ENCODE data around the gene KRT37. TPM values are rescaled to one million over a fixed set of nuclear protein-coding genes. Genes with fewer than 3 reads are reported as not detected.

KRT37 gene
- polyA plus RNA-seq, 4 donors, result not detected

GRCh38 chr17:41444186-41444585 is 19.8 kb upstream of the KRT37 start:
- peaks cover 0 to 2% of the 10 kb centered on the region in 2 donors for H3K9me3 ChIP-seq (ENCODE audit: control insufficient read depth in 2 of 2, insufficient read depth in 1 of 2, low read depth in 1 of 2, low read length in 1 of 2)
- H3K27ac ChIP-seq (ENCODE audit: low read depth in 1 of 3, low read length in 2 of 3), result no peak overlapping the region
- H3K4me3 ChIP-seq (ENCODE audit: low read depth in 1 of 3, low read length in 3 of 3), result no peak overlapping the region
- H3K36me3 ChIP-seq (ENCODE audit: control insufficient read depth in 3 of 3, insufficient read depth in 2 of 3, low read depth in 1 of 3, low read length in 3 of 3), result no peaks in the 10 kb centered on the region
- peaks cover 0 to 9% (median 0%) of the 10 kb centered on the region in 3 donors for H3K27me3 ChIP-seq (ENCODE audit: control insufficient read depth in 3 of 3, insufficient read depth in 3 of 3, low read length in 3 of 3)
- no peaks in the 10 kb centered on the region for H3K4me1 ChIP-seq (ENCODE audit: control insufficient read depth in 3 of 3, insufficient read depth in 2 of 3, low read depth in 1 of 3, low read length in 2 of 3)
- FAIRE-seq, result no peak
- no peak for DNase-seq
- 31 to 48% (median 47%) methylated on average over 1 of the region's 1 CpG for WGBS, 3 donors

GRCh38 chr17:41442739-41443138 is 18.4 kb upstream of the KRT37 start:
- Histone ChIP-seq H3K27ac (ENCODE audit: low read depth in 1 of 3, low read length in 2 of 3) (no peak overlapping the region), H3K36me3 (ENCODE audit: control insufficient read depth in 3 of 3, insufficient read depth in 2 of 3, low read depth in 1 of 3, low read length in 3 of 3) (no peaks in the 10 kb centered on the region), H3K4me3 (ENCODE audit: low read depth in 1 of 3, low read length in 3 of 3) (no peak overlapping the region), H3K9me3 (ENCODE audit: control insufficient read depth in 2 of 2, insufficient read depth in 1 of 2, low read depth in 1 of 2, low read length in 1 of 2) (peaks cover 0 to 2% of the 10 kb centered on the region in 2 donors), H3K27me3 (ENCODE audit: control insufficient read depth in 3 of 3, insufficient read depth in 3 of 3, low read length in 3 of 3) (peaks cover 0 to 9% (median 0%) of the 10 kb centered on the region in 3 donors), H3K4me1 (ENCODE audit: control insufficient read depth in 3 of 3, insufficient read depth in 2 of 3, low read depth in 1 of 3, low read length in 2 of 3) (no peaks in the 10 kb centered on the region)
- no peak for FAIRE-seq
- DNase-seq, result no peak
- 82 to 84% (median 84%) methylated on average over 4 of the region's 4 CpGs for WGBS, 3 donors

GRCh38 chr17:41440531-41441033 is 16.2 kb upstream of the KRT37 start, which contains the start of gene KRT38:
Gene KRT38, minus strand, starts transcription at chr17:41440983. Its CDS starts 62 bp downstream, at chr17:41440921.
- Histone ChIP-seq H3K4me1 (ENCODE audit: control insufficient read depth in 3 of 3, insufficient read depth in 2 of 3, low read depth in 1 of 3, low read length in 2 of 3) (no peaks in the 10 kb centered on the region), H3K9me3 (ENCODE audit: control insufficient read depth in 2 of 2, insufficient read depth in 1 of 2, low read depth in 1 of 2, low read length in 1 of 2) (peaks cover 0 to 2% of the 10 kb centered on the region in 2 donors), H3K36me3 (ENCODE audit: control insufficient read depth in 3 of 3, insufficient read depth in 2 of 3, low read depth in 1 of 3, low read length in 3 of 3) (no peaks in the 10 kb centered on the region), H3K27me3 (ENCODE audit: control insufficient read depth in 3 of 3, insufficient read depth in 3 of 3, low read length in 3 of 3) (peaks cover 0 to 9% (median 0%) of the 10 kb centered on the region in 3 donors), H3K27ac (ENCODE audit: low read depth in 1 of 3, low read length in 2 of 3) (no peak within 1 kb of the TSS), H3K4me3 (ENCODE audit: low read depth in 1 of 3, low read length in 3 of 3) (no peak within 1 kb of the TSS)
- DNase-seq, result no peak
- no peak for FAIRE-seq
- 88 to 95% (median 93%) methylated on average over 10 of the region's 10 CpGs for WGBS, 3 donors

DNA sequence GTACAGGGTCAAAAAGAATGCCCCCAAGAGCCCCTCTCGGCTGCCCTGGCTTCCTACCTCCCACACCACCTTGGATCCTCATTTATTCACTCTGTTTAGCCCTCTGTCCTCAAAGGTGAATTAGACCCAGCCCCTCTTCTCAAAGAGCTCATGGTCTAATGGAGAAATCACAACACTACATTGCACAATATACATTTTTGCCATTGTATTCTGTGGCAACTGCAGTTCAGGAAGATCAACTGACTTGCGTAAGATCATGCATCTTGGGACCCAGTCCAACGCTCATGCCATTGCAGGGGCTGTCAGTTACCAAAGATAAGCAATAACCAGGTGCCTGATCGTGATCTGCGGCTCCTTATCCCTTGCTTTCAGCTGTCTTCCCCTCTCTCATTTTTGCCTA is 15.0 kb upstream of the KRT37 start:
- 60 to 66% (median 64%) methylated on average over 5 of the region's 5 CpGs for WGBS, 3 donors
- no peak overlapping the region for H3K4me3 ChIP-seq (ENCODE audit: low read depth in 1 of 3, low read length in 3 of 3)
- H3K9me3 ChIP-seq (ENCODE audit: control insufficient read depth in 2 of 2, insufficient read depth in 1 of 2, low read depth in 1 of 2, low read length in 1 of 2), result no peaks in the 10 kb centered on the region
- no peak for FAIRE-seq
- no peak overlapping the region for H3K27ac ChIP-seq (ENCODE audit: low read depth in 1 of 3, low read length in 2 of 3)
- DNase-seq, result no peak
- H3K4me1 ChIP-seq (ENCODE audit: control insufficient read depth in 3 of 3, insufficient read depth in 2 of 3, low read depth in 1 of 3, low read length in 2 of 3), result no peaks in the 10 kb centered on the region
- H3K27me3 ChIP-seq (ENCODE audit: control insufficient read depth in 3 of 3, insufficient read depth in 3 of 3, low read length in 3 of 3), result peaks cover 0 to 12% (median 0%) of the 10 kb centered on the region in 3 donors
- no peaks in the 10 kb centered on the region for H3K36me3 ChIP-seq (ENCODE audit: control insufficient read depth in 3 of 3, insufficient read depth in 2 of 3, low read depth in 1 of 3, low read length in 3 of 3)

- no peak for DNase-seq
- peaks cover 0 to 10% (median 0%) of the 10 kb centered on the region in 3 donors for H3K27me3 ChIP-seq (ENCODE audit: control insufficient read depth in 3 of 3, insufficient read depth in 3 of 3, low read length in 3 of 3)
- H3K27ac ChIP-seq (ENCODE audit: low read depth in 1 of 3, low read length in 2 of 3), result no peak overlapping the region
- H3K36me3 ChIP-seq (ENCODE audit: control insufficient read depth in 3 of 3, insufficient read depth in 2 of 3, low read depth in 1 of 3, low read length in 3 of 3), result no peaks in the 10 kb centered on the region
- H3K9me3 ChIP-seq (ENCODE audit: control insufficient read depth in 2 of 2, insufficient read depth in 1 of 2, low read depth in 1 of 2, low read length in 1 of 2), result no peaks in the 10 kb centered on the region
- WGBS, 3 donors, result 81 to 91% (median 86%) methylated on average over 9 of the region's 9 CpGs
- FAIRE-seq, result no peak
- no peaks in the 10 kb centered on the region for H3K4me1 ChIP-seq (ENCODE audit: control insufficient read depth in 3 of 3, insufficient read depth in 2 of 3, low read depth in 1 of 3, low read length in 2 of 3)
- H3K4me3 ChIP-seq (ENCODE audit: low read depth in 1 of 3, low read length in 3 of 3), result no peak overlapping the region
These were observed 13.4 kb upstream of the KRT37 start for GRCh38 chr17:41437769-41438168.

GRCh38 chr17:41437254-41437653 is 12.9 kb upstream of the KRT37 start:
- Histone ChIP-seq H3K27ac (ENCODE audit: low read depth in 1 of 3, low read length in 2 of 3) (no peak overlapping the region), H3K27me3 (ENCODE audit: control insufficient read depth in 3 of 3, insufficient read depth in 3 of 3, low read length in 3 of 3) (peaks cover 0 to 10% (median 0%) of the 10 kb centered on the region in 3 donors), H3K9me3 (ENCODE audit: control insufficient read depth in 2 of 2, insufficient read depth in 1 of 2, low read depth in 1 of 2, low read length in 1 of 2) (no peaks in the 10 kb centered on the region), H3K4me3 (ENCODE audit: low read depth in 1 of 3, low read length in 3 of 3) (no peak overlapping the region), H3K4me1 (ENCODE audit: control insufficient read depth in 3 of 3, insufficient read depth in 2 of 3, low read depth in 1 of 3, low read length in 2 of 3) (no peaks in the 10 kb centered on the region), H3K36me3 (ENCODE audit: control insufficient read depth in 3 of 3, insufficient read depth in 2 of 3, low read depth in 1 of 3, low read length in 3 of 3) (no peaks in the 10 kb centered on the region)
- no peak for DNase-seq
- 72 to 86% (median 82%) methylated on average over 7 of the region's 7 CpGs for WGBS, 3 donors
- FAIRE-seq, result no peak

- Histone ChIP-seq H3K9me3 (ENCODE audit: control insufficient read depth in 2 of 2, insufficient read depth in 1 of 2, low read depth in 1 of 2, low read length in 1 of 2) (no peaks in the 10 kb centered on the region), H3K4me3 (ENCODE audit: low read depth in 1 of 3, low read length in 3 of 3) (no peak overlapping the region), H3K36me3 (ENCODE audit: control insufficient read depth in 3 of 3, insufficient read depth in 2 of 3, low read depth in 1 of 3, low read length in 3 of 3) (no peaks in the 10 kb centered on the region), H3K27ac (ENCODE audit: low read depth in 1 of 3, low read length in 2 of 3) (no peak overlapping the region), H3K27me3 (ENCODE audit: control insufficient read depth in 3 of 3, insufficient read depth in 3 of 3, low read length in 3 of 3) (peaks cover 0 to 8% (median 2%) of the 10 kb centered on the region in 3 donors), H3K4me1 (ENCODE audit: control insufficient read depth in 3 of 3, insufficient read depth in 2 of 3, low read depth in 1 of 3, low read length in 2 of 3) (no peaks in the 10 kb centered on the region)
- DNase-seq (peak; percentile 5 to 32), FAIRE-seq (no peak)
- 18 to 35% (median 35%) methylated on average over 5 of the region's 5 CpGs for WGBS, 3 donors
These were observed 10.0 kb upstream of the KRT37 start for GRCh38 chr17:41434415-41434814.

DNA sequence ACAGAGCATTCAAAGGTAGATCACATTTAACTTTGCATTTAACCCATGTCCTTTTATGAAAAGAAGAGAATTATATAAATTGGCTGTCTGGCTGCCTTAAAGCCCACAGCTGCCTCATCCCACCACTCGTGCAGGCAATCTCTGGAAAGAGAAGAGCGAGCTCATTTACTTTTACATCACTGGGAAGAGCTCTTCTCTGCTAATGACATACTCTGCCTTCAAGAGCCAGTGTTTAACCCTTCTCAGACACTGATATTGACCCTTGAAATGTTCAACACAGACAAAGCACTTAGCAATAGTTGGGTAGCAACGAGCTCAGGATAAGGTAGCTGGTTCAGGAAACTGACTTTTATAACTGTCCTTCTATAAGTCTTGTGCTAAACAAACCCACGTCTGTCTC is 9.6 kb upstream of the KRT37 start:
- H3K27me3 ChIP-seq (ENCODE audit: control insufficient read depth in 3 of 3, insufficient read depth in 3 of 3, low read length in 3 of 3), result peaks cover 0 to 8% (median 2%) of the 10 kb centered on the region in 3 donors
- WGBS, 3 donors, result 40 to 45% (median 40%) methylated on average over 4 of the region's 4 CpGs
- no peaks in the 10 kb centered on the region for H3K9me3 ChIP-seq (ENCODE audit: control insufficient read depth in 2 of 2, insufficient read depth in 1 of 2, low read depth in 1 of 2, low read length in 1 of 2)
- no peaks in the 10 kb centered on the region for H3K4me1 ChIP-seq (ENCODE audit: control insufficient read depth in 3 of 3, insufficient read depth in 2 of 3, low read depth in 1 of 3, low read length in 2 of 3)
- no peak for FAIRE-seq
- no peak overlapping the region for H3K27ac ChIP-seq (ENCODE audit: low read depth in 1 of 3, low read length in 2 of 3)
- H3K4me3 ChIP-seq (ENCODE audit: low read depth in 1 of 3, low read length in 3 of 3), result no peak overlapping the region
- H3K36me3 ChIP-seq (ENCODE audit: control insufficient read depth in 3 of 3, insufficient read depth in 2 of 3, low read depth in 1 of 3, low read length in 3 of 3), result no peaks in the 10 kb centered on the region
- peak in 1 of 2 donors; percentile 10 for DNase-seq

DNA sequence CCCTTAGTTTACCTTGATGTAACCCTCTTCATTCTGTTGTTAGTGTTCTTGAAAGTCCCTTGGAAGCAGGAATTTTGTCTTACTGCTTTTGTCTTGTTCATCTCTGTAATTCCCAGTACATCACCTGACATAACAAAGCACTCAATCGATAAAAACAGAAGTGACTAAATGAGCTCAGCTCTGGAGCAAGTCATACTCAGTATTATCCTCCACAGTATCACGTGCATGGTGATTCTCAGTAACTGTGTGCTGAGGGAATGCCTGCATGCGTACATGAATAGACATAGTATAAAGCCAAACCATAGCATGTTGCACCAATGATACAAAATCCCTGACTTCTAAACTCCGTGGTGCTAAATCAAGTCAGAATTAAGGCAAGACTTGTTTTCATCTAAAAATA is 9.2 kb upstream of the KRT37 start:
- no peaks in the 10 kb centered on the region for H3K9me3 ChIP-seq (ENCODE audit: control insufficient read depth in 2 of 2, insufficient read depth in 1 of 2, low read depth in 1 of 2, low read length in 1 of 2)
- peaks cover 0 to 8% (median 4%) of the 10 kb centered on the region in 3 donors for H3K27me3 ChIP-seq (ENCODE audit: control insufficient read depth in 3 of 3, insufficient read depth in 3 of 3, low read length in 3 of 3)
- no peak for FAIRE-seq
- H3K27ac ChIP-seq (ENCODE audit: low read depth in 1 of 3, low read length in 2 of 3), result no peak overlapping the region
- no peak for DNase-seq
- 56 to 65% (median 56%) methylated on average over 4 of the region's 4 CpGs for WGBS, 3 donors
- H3K4me3 ChIP-seq (ENCODE audit: low read depth in 1 of 3, low read length in 3 of 3), result no peak overlapping the region
- no peaks in the 10 kb centered on the region for H3K4me1 ChIP-seq (ENCODE audit: control insufficient read depth in 3 of 3, insufficient read depth in 2 of 3, low read depth in 1 of 3, low read length in 2 of 3)
- H3K36me3 ChIP-seq (ENCODE audit: control insufficient read depth in 3 of 3, insufficient read depth in 2 of 3, low read depth in 1 of 3, low read length in 3 of 3), result no peaks in the 10 kb centered on the region

Data from small intestine (tissue), 7 donors.